Thyroid gland (tissue), 4 donors: ENCODE results near the gene ZNF415. TPM values are rescaled to one million over a fixed set of nuclear protein-coding genes. Genes with fewer than 3 reads are reported as not detected.

Source experiments
- DNase-seq, 2 donors: peaks; one replicate each; pipeline ENCODE4 v3.0.0-alpha.2; 2019
- H3K27ac ChIP-seq, 3 donors: fragments of 200-600 bp; sonication (generic); 1 replicate in 2 of 3; 2 replicates in 1 of 3; pipeline ENCODE4 v1.5.1; 2016 to 2019; ENCODE audit warnings: mild to moderate bottlenecking in 1 of 3, moderate library complexity in 1 of 3
- H3K27me3 ChIP-seq: fragments of 200-600 bp; sonication (generic); one replicate; pipeline ENCODE4 v1.5.1; 2019
- H3K36me3 ChIP-seq, 2 donors: fragments of 200-600 bp; sonication (generic); one replicate each; pipeline ENCODE4 v1.5.1; 2016 to 2019
- H3K4me1 ChIP-seq, 2 donors: fragments of 200-600 bp; sonication (generic); one replicate each; pipeline ENCODE4 v1.5.1; 2017 to 2019
- H3K4me3 ChIP-seq, 3 donors: fragments of 200-600 bp; sonication (generic); replicated peaks in 1 of 3; 1 replicate in 2 of 3; 2 replicates in 1 of 3; pipeline ENCODE4 v1.5.1; 2016; ENCODE audit warnings: mild to moderate bottlenecking in 1 of 3
- H3K9me3 ChIP-seq: fragments of 200-600 bp; sonication (generic); one replicate; pipeline ENCODE4 v1.5.1; 2017
- CTCF ChIP-seq, 6 experiments: fragments of 200-600 bp in 3 of 6; fragments of 450-650 bp in 3 of 6; sonication (generic) in 3 of 6; IDR thresholded peaks; one replicate each; pipeline ENCODE4 v1.5.1; 2016 to 2019; ENCODE audit warnings: antibody characterized with exemption in 6 of 6, mild to moderate bottlenecking in 2 of 6, inconsistent platforms in 1 of 6, moderate library complexity in 1 of 6
- POLR2A ChIP-seq, 2 donors: fragments of 450-650 bp; IDR thresholded peaks; one replicate each; pipeline ENCODE4 v1.6.1; 2017; ENCODE audit warnings: antibody characterized with exemption in 2 of 2, mild to moderate bottlenecking in 2 of 2, moderate library complexity in 1 of 2
- WGBS, 2 donors: methylation state at CpG; one replicate each; pipeline ENCODE4 v1.1.5; 2017; 5-methylcytosine and 5-hydroxymethylcytosine counted together
- intact Hi-C: fragments of 100-400 bp; cut with DNase I; formaldehyde crosslinking; loops from one replicate; pipeline ENCODE4 v1.15.1; 2023
- total RNA-seq, 4 donors: library from RNA; depleted of rRNA; stranded (reverse); fragments of >200 nt; gene quantifications; one replicate each; pipeline ENCODE4 v1.2.3, GENCODE V29; 2016

The ZNF415 gene
- total RNA-seq, 4 donors from 2014 or later, result 14.5 to 37.6 (median 18.9) TPM

GRCh38 chr19:53161123-53161522 lies 28.4 kb upstream of the ZNF415 start:
- no peaks in the 10 kb centered on the region for H3K9me3 ChIP-seq
- intact Hi-C loops, result no loop called here

DNA sequence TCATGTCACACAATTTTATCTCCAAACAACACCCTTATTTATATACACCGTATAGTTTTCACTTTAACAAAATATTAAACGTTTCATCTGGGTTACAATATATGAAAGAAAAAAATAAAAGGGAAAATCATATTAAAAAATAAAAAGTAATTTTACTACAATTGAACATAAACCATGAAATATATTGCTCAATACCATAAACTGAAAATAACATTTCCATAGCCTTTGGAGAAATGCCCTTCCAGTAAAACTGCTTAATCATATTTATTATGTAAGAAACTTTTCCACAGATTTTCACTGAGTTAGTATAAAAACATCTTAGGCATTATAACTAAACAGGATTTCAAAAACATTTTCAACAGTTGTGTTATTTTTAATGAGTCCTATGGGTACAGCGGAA lies 27.6 kb upstream of the ZNF415 start:
- intact Hi-C loops, result no loop called here
- Histone ChIP-seq H3K27me3 (no peaks in the 10 kb centered on the region), H3K4me3 (no peak overlapping the region), H3K4me1 (peaks cover 6 to 10% of the 10 kb centered on the region in 2 donors), H3K36me3 (peaks cover 0 to under 1% of the 10 kb centered on the region in 2 donors), H3K27ac (no peak overlapping the region), H3K9me3 (no peaks in the 10 kb centered on the region)
- 89 to 93% methylated on average over 3 of the region's 3 CpGs for WGBS, 2 donors
- TF ChIP-seq CTCF (IDR thresholded peaks at IDR 0.05) (no peak), POLR2A (IDR thresholded peaks at IDR 0.05) (no peak)
- no peak for DNase-seq

More at GRCh38 chr19:53161123-53161522, 28.4 kb upstream of the ZNF415 start:
- Histone ChIP-seq H3K4me1 (peaks cover 6 to 10% of the 10 kb centered on the region in 2 donors), H3K27ac (no peak overlapping the region), H3K36me3 (peaks cover 0 to 8% of the 10 kb centered on the region in 2 donors), H3K4me3 (no peak overlapping the region), H3K27me3 (no peaks in the 10 kb centered on the region)
- no peak for DNase-seq
- no peak for TF ChIP-seq POLR2A (IDR thresholded peaks at IDR 0.05)
- TF ChIP-seq CTCF (IDR thresholded peaks at IDR 0.05), result no peak
- WGBS, 2 donors, result 69 to 77% methylated on average over 3 of the region's 3 CpGs

DNA sequence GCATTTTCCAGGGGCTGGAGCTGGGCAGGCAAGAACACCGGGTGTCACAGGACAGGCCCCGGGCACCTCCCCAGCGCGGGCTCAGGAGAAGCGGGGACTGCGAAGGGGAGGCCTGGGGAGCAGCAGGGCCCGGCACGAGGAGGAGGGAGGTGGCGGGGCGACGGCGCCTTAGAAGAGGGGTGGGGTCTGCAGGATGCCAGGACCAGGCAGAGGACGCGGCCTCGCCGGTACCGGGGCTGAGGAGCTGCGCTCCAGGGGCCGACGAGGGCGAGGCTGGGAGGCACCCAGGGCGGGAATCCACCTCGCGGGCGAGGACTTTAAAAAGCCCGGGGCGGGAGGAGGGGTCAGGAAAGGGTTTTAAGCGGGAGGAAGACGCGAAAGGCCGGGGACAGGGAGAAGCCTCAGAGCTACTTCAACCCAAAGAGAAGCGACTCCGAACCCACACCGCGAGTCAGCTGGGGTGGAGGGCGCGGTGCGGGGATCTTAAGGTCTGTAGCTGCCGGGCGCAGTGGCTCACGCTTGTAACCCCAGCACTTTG lies 25.5 kb upstream of the ZNF415 start:
- 1 to 4% methylated on average over 39 to 41 of the region's 41 CpGs for WGBS, 2 donors
- H3K9me3 ChIP-seq, result no peaks in the 10 kb centered on the region
- peak overlapping the region; percentile 0 to 78 (median 67) for H3K4me3 ChIP-seq
- DNase-seq, result peak; percentile 49 to 50
- peak overlapping the region; percentile 29 to 67 (median 34) for H3K27ac ChIP-seq
- peaks cover 6 to 10% of the 10 kb centered on the region in 2 donors for H3K4me1 ChIP-seq
- TF ChIP-seq CTCF (IDR thresholded peaks at IDR 0.05), result no peak
- no peak for TF ChIP-seq POLR2A (IDR thresholded peaks at IDR 0.05)
- no peaks in the 10 kb centered on the region for H3K36me3 ChIP-seq
- intact Hi-C loops, result no loop called here
- H3K27me3 ChIP-seq, result no peaks in the 10 kb centered on the region

- H3K27ac ChIP-seq, result peak overlapping the region; percentile 29 to 67 (median 34)
- no peaks in the 10 kb centered on the region for H3K27me3 ChIP-seq
- no peaks in the 10 kb centered on the region for H3K9me3 ChIP-seq
- peaks cover 6 to 10% of the 10 kb centered on the region in 2 donors for H3K4me1 ChIP-seq
- WGBS, 2 donors, result 14 to 18% methylated on average over 7 of the region's 7 CpGs
- TF ChIP-seq CTCF (IDR thresholded peaks at IDR 0.05), result no peak
- no peak for TF ChIP-seq POLR2A (IDR thresholded peaks at IDR 0.05)
- H3K36me3 ChIP-seq, result peaks cover 0 to 5% of the 10 kb centered on the region in 2 donors
- H3K4me3 ChIP-seq, result peak overlapping the region in 2 of 3 donors; percentile 67 to 78
- intact Hi-C loops, result no loop called here
- peak; percentile 19 to 30 for DNase-seq
Observed at GRCh38 chr19:53157626-53158025, 24.9 kb upstream of the ZNF415 start.

- peak overlapping the region in 1 of 3 donors; percentile 14 for H3K27ac ChIP-seq
- H3K4me1 ChIP-seq, result peaks cover 6 to 10% of the 10 kb centered on the region in 2 donors
- no peaks in the 10 kb centered on the region for H3K27me3 ChIP-seq
- TF ChIP-seq POLR2A (IDR thresholded peaks at IDR 0.05) (no peak), CTCF (IDR thresholded peaks at IDR 0.05) (no peak)
- H3K9me3 ChIP-seq, result no peaks in the 10 kb centered on the region
- no peak for DNase-seq
- intact Hi-C loops, result no loop called here
- WGBS, 2 donors, result 85 to 90% methylated on average over 9 of the region's 9 CpGs
- H3K4me3 ChIP-seq, result peak overlapping the region in 1 of 3 donors; percentile 1
- peaks cover 0 to 7% of the 10 kb centered on the region in 2 donors for H3K36me3 ChIP-seq
Observed at GRCh38 chr19:53156850-53157249, 24.1 kb upstream of the ZNF415 start.
